SK-N-DZ (cell line): Measurements from ENCODE around the gene EPN3.

Experiments used
- DNase-seq: peaks from one replicate; pipeline ENCODE4 v3.0.0-alpha.2; 2015; ENCODE audit warnings: low spot score

EPN3 gene

DNA sequence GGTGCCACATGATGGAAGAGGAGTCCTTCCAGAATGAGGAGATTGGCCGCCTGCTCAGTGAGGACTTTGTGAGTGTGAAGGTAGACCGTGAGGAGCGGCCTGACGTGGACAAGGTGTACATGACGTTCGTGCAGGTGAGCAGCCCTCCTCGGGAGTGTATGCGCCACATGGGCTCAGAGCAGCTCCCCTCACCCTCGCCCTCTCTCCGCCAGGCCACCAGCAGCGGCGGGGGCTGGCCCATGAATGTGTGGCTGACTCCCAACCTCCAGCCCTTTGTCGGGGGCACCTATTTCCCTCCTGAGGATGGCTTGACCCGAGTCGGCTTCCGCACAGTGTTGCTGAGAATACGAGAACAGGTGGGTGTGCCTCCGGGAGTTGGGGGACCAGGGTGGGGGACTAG, 16.3 kb downstream of the EPN3 start:
- DNase-seq: no peak

DNA sequence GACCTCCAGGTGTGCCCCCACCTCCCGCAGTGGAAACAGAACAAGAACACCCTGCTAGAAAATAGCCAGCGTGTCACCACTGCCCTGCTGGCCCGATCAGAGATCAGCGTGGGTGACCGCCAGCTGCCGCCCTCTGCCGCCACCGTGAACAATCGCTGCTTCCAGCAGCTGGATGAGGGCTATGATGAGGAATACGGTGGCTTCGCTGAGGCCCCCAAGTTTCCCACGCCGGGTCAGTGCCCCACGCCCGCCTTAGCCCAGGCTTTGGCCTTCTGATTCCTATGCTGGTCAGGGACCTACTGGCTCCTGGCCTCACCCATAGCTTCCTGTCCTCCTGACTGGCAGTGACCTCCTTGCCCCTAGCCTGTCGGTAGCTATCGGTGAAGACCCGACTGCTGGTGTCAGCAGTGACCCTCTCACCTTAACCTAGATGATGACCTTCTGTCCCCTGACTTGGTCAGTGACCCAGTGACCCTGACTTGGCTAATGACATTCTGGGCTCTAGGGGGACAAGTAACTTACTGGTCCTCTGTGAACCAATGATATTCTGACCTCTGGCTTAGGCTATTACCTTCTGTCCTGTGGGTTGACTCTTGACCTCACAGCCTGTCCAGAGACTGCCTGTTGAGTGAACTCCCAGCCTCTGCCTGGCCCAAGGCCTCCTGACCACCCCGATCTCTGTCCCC, 16.9 kb downstream of the EPN3 start:
- DNase-seq: no peak

DNA sequence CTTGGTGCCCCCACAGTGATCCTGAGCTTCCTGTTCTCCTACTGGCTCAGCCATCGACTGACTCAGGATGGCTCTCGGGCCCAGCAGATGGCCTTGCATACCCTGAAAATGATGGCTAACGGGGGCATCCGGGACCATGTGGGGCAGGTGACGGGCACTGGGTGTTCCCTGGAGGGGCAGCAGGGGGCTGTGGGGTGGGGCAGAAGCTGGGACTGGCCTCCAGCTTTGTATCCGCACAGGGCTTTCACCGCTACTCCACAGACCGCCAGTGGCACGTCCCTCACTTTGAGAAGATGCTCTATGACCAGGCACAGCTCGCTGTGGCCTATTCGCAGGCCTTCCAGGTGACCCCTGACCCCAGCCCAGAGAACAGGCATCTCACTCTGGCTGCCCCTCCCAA, 17.4 kb downstream of the EPN3 start:
- DNase-seq: no peak

DNA sequence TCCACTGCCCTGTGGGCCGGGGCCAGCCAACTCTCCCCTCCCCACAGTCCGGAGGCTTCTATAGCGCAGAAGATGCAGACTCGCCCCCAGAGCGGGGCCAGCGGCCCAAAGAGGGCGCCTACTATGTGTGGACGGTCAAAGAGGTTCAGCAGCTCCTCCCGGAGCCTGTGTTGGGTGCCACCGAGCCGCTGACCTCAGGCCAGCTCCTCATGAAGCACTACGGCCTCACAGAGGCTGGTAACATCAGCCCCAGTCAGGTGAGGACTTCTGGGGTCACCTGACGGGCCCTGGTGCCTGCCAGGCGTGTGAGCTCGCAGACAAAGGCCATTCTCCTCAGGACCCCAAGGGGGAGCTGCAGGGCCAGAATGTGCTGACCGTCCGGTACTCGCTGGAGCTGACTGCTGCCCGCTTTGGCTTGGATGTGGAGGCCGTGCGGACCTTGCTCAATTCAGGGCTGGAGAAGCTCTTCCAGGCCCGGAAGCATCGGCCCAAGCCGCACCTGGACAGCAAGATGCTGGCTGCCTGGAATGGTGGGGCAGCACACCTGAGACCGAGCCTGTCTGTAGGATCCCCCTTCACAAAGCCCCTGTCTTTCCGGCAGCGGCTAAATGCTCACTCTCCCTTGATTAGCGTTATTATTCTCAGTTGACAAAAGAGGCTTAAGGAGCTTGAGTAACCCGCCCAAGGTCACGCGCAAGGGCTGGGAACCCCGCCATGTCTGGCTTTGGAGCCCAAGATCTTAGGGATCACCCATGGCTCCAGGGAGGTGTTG, 18.3 kb downstream of the EPN3 start:
- peak; percentile 85 for DNase-seq

DNA sequence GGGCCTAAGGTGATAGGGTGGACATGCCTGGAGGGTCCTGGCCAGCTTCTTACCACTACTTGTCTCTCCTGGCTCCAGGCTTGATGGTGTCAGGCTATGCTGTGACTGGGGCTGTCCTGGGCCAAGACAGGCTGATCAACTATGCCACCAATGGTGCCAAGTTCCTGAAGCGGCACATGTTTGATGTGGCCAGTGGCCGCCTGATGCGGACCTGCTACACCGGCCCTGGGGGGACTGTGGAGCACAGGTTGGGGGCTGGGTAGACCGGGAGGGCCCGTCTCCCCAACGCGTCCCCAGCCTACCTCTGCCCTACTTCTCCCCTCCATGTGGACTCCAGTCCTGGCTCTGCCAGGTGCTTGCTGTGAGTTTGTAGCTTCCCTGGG, 18.9 kb downstream of the EPN3 start:
- no peak for DNase-seq

DNA sequence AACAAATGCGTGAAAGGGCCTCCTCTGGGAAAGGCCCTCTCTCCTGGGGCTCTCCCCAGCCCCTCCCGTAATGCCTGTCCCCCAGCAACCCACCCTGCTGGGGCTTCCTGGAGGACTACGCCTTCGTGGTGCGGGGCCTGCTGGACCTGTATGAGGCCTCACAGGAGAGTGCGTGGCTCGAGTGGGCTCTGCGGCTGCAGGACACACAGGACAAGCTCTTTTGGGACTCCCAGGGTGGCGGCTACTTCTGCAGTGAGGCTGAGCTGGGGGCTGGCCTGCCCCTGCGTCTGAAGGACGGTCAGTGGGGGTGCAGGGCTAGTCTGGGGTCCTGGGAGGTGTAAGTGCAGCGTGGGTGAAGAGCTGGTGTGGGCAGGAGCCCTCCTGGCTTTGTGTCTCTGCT, 19.3 kb downstream of the EPN3 start:
- no peak for DNase-seq

DNA sequence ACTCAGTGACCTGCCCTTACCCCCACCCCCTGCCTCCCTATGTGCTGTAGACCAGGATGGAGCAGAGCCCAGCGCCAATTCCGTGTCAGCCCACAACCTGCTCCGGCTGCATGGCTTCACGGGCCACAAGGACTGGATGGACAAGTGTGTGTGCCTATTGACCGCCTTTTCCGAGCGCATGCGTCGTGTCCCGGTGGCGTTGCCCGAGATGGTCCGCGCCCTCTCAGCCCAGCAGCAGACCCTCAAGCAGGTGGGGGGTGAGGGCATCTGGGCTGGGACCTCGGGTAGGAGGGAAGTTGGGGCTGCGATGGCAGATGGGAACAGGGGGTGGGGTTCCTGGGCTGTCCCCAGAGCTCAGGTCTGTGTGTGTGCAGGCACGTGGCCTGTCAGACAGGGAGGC, 21.7 kb downstream of the EPN3 start:
- no peak for DNase-seq

DNA sequence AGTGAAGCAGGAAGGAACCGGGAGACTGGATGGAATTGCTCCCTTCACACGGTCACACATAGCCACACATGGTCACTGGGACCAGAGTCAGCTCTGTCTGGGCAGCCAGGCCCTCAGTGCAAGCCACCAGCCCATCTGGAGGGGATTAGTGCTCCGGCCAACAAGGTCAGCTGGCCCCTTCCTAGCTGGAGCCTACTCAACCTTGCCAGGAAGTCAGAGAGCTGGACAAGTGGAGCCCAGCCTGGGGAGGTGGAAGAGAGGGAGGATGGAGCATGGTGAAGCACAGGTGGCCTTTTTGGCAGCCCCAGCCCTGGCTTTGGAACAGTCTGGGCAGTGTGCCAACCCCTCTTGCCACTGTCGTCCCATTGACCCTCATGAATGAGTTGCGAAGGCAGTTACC, 24.3 kb downstream of the EPN3 start:
- no peak for DNase-seq

DNA sequence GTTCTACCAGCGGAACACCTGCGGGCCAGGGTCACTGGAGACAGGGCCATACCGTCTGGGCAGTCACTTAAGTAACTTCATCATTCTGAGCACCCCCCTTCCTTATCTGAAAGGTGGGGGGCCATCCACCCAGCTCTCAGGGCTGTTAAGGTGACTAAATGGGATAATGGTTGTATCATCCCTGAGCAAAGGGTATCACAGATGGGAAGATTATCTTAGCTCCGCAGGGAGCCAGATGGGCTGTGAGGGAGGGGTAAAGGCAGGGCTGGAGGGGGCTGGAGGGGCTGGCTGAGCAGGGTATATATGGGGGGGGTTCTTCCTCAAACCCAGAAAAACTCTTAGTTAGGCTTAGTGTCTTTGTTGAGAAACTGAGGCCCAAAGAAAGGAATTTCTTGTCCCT, 25.1 kb downstream of the EPN3 start:
- DNase-seq: no peak

DNA sequence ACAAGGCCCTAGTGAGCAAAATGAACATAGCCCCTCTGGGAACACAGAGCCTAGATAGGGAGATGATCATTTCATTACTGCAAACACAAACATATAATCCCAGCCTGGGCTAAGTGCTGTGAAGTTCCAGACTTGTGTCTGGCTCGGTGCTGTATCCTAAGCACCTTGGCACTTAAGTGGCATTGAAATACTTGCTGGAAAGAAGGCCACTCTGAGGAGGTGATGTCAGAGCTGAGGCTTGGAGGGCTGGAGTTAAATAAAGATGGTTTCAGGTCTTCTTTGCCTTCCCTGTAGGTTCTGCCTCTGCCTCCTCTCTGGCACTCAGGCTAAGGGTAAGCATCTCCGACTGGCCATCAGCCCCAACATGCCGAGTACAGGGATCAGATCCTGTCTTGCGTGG, 25.6 kb downstream of the EPN3 start:
- no peak for DNase-seq

DNA sequence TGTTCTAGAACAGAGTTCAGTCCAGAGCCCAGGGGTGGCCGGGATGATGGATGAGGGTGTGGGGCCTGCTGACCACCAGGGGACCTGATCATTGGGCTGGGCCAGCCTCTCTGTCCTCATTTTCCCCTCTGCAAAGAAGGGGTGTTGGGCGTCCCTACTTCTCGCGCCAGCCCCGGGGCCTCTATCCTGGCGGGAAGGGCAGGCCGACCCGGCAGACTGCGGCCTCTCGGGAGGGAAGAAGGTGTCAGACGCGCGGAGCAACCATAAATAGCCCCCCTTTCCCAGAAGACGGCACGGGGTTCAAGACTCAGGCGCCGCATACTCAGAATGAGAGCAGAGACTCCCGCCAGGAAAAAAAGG, 26.0 kb downstream of the EPN3 start:
- no peak for DNase-seq

DNA sequence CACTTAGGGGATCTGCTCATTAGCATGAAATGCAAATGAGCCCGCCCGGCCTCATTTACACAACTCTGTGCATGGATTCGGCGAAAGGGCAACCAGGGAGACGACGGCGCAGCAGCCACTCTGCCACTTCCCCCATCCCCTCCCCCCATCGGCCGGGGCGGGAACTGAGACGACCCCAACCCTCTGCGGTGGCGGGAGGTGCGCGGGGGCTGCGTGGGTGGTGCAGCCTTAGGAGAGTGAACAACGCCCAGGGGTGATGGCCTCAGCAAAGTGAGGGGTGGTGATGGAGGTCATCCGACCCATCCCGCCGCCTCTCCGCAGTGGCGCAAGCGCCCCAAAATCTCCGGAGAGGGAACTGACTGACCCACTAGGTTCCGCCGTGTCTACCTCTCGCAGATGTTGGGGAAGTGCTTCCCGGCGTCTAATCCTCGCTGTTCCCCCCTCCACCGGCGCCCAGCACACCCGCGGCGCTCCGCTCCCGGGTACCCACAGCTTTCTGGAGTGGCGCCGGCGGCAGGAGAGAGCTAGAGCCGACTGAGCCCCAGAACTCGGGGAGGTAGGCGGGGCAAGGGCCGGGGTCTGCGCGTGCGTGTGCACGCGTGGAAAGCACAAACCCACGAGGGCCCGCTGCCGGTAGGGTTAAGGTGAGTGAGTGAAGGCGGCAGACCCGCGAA, 26.5 kb downstream of the EPN3 start:
- DNase-seq: no peak

DNA sequence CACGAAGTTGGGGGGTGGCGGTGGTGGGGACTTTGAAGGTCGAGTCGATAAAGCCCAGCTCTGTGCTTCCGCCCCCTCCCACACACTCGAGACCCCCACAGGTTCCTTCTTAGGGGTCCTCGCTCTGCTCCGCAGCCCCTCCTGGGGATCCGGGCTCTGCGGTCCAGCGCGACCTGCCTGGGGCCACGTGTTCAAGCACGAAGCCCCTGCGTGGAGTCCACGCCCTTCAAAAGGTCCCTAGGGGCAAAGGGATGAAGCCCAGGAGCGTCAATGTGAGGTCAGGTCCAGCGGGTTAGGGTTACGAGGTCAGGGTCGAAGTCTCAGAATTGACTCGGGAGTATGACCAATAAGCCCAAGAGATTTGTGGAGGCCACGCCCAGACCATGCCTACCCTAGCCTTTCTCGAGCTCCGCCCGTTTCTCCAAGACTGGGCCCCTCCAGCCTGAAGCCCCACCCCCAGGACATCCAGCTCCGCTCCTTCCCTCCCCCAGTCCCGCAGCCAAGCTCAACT, 27.2 kb downstream of the EPN3 start:
- DNase-seq: no peak

DNA sequence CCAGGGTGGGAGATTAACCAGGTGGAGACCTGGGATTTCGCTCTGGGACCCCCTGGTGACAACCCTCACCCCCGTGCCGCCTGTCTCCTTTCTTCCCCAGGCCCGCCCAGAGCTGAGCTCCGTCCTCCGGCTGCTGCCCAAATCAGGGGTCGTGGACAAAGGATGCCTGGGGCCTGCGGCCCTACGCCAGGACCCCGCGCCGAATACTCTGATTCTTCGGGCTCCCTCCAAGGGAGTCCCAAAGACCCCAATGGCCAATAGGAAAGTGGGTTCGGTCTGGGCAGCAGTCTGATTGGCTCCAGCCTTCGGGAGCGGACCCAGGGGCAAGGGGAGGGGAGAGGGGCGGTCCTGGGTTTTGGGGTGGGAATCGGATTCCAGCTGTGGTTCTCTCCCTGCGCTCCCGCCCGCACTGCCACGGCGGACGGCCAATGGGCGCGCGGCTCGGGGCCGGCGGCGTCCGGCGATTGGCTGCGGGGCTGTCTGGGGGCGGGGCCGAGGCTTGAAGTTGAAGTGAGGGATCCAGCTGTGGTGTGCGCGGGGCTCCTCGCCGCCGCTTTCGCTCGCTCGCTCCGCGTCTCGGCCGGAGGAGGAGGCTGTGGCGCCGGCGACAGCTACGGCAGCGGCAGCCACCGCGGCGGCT, 27.8 kb downstream of the EPN3 start, which contains the start of gene CACNA1G:
Gene CACNA1G, plus strand, starts transcription at position 531 of the 640 bp plus-strand sequence. CDS start 745 bp downstream, outside the sequence.
- DNase-seq: peak; percentile 78

DNA sequence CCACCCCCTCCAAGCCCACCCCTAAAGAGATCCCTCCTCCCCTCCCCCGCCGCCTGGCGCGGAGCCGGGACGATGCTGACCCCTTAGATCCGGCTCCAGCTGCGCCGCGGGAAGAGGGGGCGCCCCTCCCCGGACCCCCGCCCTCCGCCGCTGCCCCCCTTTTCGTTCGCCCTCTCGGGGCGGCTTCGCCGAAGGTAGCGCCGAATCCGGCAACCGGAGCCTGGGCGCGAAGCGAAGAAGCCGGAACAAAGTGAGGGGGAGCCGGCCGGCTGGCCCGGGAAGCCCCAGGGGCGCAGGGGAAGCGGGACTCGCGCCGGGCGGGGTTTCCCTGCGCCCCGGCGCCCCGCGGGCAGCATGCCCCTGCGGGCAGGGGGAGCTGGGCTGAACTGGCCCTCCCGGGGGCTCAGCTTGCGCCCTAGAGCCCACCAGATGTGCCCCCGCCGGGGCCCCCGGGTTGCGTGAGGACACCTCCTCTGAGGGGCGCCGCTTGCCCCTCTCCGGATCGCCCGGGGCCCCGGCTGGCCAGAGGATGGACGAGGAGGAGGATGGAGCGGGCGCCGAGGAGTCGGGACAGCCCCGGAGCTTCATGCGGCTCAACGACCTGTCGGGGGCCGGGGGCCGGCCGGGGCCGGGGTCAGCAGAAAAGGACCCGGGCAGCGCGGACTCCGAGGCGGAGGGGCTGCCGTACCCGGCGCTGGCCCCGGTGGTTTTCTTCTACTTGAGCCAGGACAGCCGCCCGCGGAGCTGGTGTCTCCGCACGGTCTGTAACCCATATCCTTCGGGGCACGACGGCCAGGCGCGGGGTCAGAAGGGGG, 28.6 kb downstream of the EPN3 start:
- DNase-seq: no peak

DNA sequence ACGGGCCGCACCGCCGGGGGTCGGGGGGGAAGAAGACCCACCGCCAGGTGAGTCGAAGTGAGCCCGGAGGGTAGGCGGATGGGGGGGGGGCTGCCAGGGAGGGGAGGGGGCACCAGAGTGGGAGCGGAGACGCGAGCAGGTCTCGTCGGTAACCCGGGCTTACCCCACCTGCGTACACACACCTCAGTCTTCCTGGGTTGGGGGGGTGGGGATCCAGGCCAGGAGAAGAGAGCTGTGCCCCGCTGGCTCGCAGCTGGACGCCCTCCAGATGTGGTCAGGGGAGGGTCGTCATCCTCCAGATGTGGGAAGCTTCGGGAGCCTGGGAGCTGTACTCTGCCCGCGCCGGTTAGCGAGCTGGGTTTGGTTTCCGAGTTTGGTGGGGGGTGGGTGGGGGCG, 29.2 kb downstream of the EPN3 start:
- no peak for DNase-seq

DNA sequence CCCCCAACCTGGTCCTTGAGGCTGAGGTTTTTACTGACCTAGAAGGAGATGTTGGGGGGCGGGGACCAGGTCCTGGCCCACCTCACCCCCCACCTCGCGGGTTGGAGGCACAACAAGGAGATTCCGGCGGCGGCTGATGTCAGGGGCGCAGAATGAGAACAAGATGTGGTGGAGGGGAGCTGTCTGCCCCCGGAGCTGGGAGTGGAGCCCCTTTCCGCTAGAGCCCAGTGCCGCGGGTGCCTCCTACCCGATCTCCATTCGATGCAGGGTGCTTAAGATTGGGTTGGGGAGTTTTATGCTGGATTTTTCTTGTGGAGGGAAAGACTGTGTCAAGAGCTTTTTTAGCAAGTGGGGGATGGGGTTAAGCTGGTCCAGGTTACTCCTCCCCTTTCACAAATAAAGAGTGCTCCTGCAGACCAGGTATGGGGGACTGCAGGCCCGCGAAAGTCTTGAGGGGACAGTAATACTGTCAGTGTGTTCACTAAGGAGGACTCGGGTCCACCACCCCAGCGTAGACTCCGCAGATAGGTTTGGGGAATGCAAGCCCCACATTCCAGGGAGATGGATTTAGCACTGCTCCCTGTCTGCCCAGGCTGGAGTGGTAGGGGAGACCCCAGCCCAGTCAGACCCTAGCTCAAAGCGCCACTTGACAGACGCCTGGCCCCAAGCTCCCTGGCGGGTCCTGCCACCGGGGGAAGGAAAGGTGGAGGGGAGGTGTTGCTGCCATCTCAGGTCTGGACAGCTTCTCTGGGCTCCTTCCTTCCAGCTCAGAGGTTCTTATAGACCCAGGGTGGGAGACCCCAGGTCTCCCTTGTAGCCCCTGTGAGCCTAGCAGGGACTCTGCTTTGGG, 29.9 kb downstream of the EPN3 start:
- DNase-seq: no peak

DNA sequence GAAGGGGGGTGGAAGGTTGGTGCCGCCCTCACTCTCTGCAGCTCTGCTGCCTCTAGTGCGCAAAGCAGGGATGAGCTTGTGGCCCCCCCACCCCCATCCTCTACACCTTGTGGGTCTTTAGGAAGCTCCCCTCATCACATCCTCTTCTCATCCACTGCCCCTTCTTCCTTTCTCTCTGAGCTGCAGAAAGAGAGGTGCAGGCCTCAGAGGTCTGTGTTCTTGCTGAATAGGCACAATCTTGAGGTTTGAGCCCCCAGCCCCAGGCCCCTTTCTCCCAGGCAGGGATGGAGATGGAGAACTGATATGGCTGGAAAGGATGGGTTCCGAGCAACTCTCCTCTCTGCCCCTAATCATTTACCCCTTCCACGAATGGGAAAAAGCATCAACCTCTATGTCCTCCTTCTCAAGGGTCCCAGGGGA, 30.6 kb downstream of the EPN3 start:
- no peak for DNase-seq

DNA sequence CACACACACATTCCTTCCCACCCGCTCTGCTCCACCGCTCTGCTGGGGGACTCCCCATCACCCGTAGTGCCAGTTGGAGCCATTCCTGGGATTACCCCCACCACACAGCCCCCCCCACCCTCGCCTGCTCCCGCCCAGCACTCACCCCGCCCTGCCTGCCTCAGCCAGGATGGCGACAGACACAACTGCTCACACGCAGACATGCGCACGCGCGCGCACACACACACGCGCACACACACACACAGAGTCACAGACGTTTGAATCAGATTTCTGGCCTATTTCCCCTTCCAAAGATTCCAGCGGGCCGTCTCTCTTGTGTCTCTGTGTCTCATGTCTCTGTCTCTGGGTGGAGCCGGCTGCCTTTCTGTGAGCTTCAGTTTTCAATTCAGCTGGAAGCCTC, 32.4 kb downstream of the EPN3 start:
- DNase-seq: no peak
